GM23248 (cell line): ENCODE data around the gene ARHGEF4. TPM values are rescaled to one million over a fixed set of nuclear protein-coding genes. Genes with fewer than 3 reads are reported as not detected.
"Not testable (repeated sequence)": the region's sequence is repeated elsewhere in the genome, so short reads cannot be mapped to it uniquely, and the experiment has no call there.

ENCODE experiments used
- DNase-seq: peaks from one replicate; pipeline ENCODE4 v3.0.0-alpha.2; 2015
- H2AFZ ChIP-seq: fragments of 200-600 bp; sonication (generic); 2 replicates; pipeline ENCODE4 v1.6.1; 2016; ENCODE audit warnings: antibody characterized with exemption
- H3F3A ChIP-seq: fragments of 200-600 bp; sonication (generic); 2 replicates; pipeline ENCODE4 v1.6.1; 2016; ENCODE audit warnings: mild to moderate bottlenecking, antibody characterized with exemption, mixed run types; ENCODE audit not compliant: insufficient read depth
- H3K27ac ChIP-seq: fragments of 200-600 bp; sonication (generic); 2 replicates; pipeline ENCODE4 v1.5.1; 2016; ENCODE audit warnings: mild to moderate bottlenecking
- H3K27me3 ChIP-seq: fragments of 200-600 bp; sonication (generic); replicated peaks from 2 replicates; pipeline ENCODE4 v1.6.1; 2016; ENCODE audit warnings: mild to moderate bottlenecking; ENCODE audit not compliant: insufficient read depth
- H3K36me3 ChIP-seq: fragments of 200-600 bp; sonication (generic); 2 replicates; pipeline ENCODE4 v1.6.1; 2016; ENCODE audit warnings: low read depth, mild to moderate bottlenecking
- H3K4me1 ChIP-seq: fragments of 200-600 bp; sonication (generic); 2 replicates; pipeline ENCODE4 v1.6.1; 2016; ENCODE audit warnings: mild to moderate bottlenecking; ENCODE audit not compliant: insufficient read depth
- H3K4me2 ChIP-seq: fragments of 200-600 bp; sonication (generic); one replicate; pipeline ENCODE4 v1.6.1; 2016; ENCODE audit warnings: mild to moderate bottlenecking; ENCODE audit not compliant: unreplicated experiment
- H3K4me3 ChIP-seq: fragments of 200-600 bp; sonication (generic); 2 replicates; pipeline ENCODE4 v1.5.1; 2016; ENCODE audit warnings: mild to moderate bottlenecking
- H3K79me2 ChIP-seq: fragments of 200-600 bp; sonication (generic); 2 replicates; pipeline ENCODE4 v1.6.1; 2016; ENCODE audit warnings: mild to moderate bottlenecking; ENCODE audit not compliant: insufficient read depth
- H3K9ac ChIP-seq: fragments of 200-600 bp; sonication (generic); 2 replicates; pipeline ENCODE4 v1.6.1; 2016; ENCODE audit warnings: mild to moderate bottlenecking
- H3K9me2 ChIP-seq: fragments of 200-600 bp; sonication (generic); 2 replicates; pipeline ENCODE4 v1.6.1; 2016; ENCODE audit warnings: mixed run types, mild to moderate bottlenecking, moderate library complexity; ENCODE audit not compliant: insufficient read depth
- H3K9me3 ChIP-seq: fragments of 200-600 bp; sonication (generic); one replicate; pipeline ENCODE4 v1.6.1; 2017; ENCODE audit warnings: low read depth
- H4K20me1 ChIP-seq: fragments of 200-600 bp; sonication (generic); 2 replicates; pipeline ENCODE4 v1.6.0; 2016; ENCODE audit not compliant: insufficient read depth
- EZH2 ChIP-seq: fragments of 200-600 bp; sonication (generic); IDR thresholded peaks from 2 replicates; pipeline ENCODE4 v1.6.1; 2018; ENCODE audit warnings: antibody characterized with exemption, mild to moderate bottlenecking; ENCODE audit not compliant: insufficient read depth, poor library complexity, severe bottlenecking
- EZH2phosphoT487 ChIP-seq: fragments of 200-600 bp; sonication (generic); IDR thresholded peaks from 2 replicates; pipeline ENCODE4 v1.6.1; 2018; ENCODE audit warnings: antibody characterized with exemption, moderate library complexity, mild to moderate bottlenecking, low read depth; ENCODE audit not compliant: insufficient read depth
- WGBS, 2 experiments: methylation state at CpG; one replicate each; pipeline ENCODE4 v1.1.6; 2015 to 2017; ENCODE audit warnings: low lambda C conversion rate in 2 of 2, low coverage in 1 of 2; ENCODE audit errors: missing lambda C conversion rate in 2 of 2; 5-methylcytosine and 5-hydroxymethylcytosine counted together
- in situ Hi-C: fragments of 300-500 bp; cut with MboI; formaldehyde crosslinking; loops from 2 replicates; pipeline ENCODE4 v1.15.0; 2020
- polyA plus RNA-seq: library from polyadenylated mRNA; unstranded; fragments of >200 nt; fragmentation: Nextera tagmentation; extraction: Ambion mirVana; gene quantifications from 2 replicates; pipeline ENCODE4 v1.2.1, GENCODE V29; 2016
- total RNA-seq: library from RNA; depleted of rRNA; stranded (reverse); fragments of >200 nt; shearing (Covaris generic); gene quantifications from 2 replicates; pipeline ENCODE4 v1.2.3, GENCODE V29; 2014

Gene ARHGEF4
- total and polyA plus RNA-seq, 2 experiments from 2014 or later = 7.4 to 26.0 TPM

DNA sequence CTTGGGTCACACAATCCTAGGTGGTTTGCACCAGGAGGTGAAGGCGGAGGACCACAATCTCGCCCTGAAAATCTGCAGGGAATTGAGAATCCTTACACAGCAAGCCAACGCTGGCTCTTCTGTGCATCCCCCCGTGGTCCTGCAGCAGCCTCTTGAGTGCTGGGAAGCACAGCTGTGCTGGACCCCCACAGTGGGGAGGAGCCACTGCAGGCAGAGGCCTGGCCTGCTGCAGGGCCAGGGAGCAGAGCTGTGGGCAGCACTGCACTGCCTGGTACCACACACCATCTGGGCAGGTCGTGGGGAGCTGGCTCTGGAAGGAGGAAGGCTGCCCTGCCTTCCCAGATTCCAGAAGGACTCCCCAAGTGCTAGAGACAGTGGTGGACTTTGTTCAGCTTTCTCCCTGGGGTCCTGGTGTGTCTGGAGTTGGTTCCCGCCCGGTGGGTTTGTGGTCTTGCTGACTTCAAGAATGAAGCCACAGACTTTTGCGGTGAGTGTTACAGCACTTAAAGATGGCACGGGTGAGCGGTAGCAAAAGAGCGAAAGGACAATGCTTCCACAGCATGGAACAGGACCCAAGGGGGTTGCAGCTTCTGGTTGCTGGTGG lies 150.3 kb downstream of the ARHGEF4 start:
- TF ChIP-seq EZH2phosphoT487 (no peak), EZH2 (no peak)
- no peaks in the 10 kb centered on the region for H4K20me1 ChIP-seq
- H3K9me3 ChIP-seq = no peaks in the 10 kb centered on the region
- H3K27ac ChIP-seq = no peak overlapping the region
- DNase-seq = no peak
- WGBS, 2 experiments = 51 to 63% methylated on average over 11 of the region's 11 CpGs
- no peaks in the 10 kb centered on the region for H3K79me2 ChIP-seq
- H2AFZ ChIP-seq = no peak overlapping the region
- H3K27me3 ChIP-seq = 0 out of 2 replicates have a peak, but pooled peaks cover 11% of the 10 kb centered on the region
- H3K4me2 ChIP-seq = no peak overlapping the region
- H3K4me1 ChIP-seq = no peaks in the 10 kb centered on the region
- H3K9me2 ChIP-seq = no peaks in the 10 kb centered on the region
- no peak overlapping the region for H3K4me3 ChIP-seq
- no peak overlapping the region for H3K9ac ChIP-seq
- no peaks in the 10 kb centered on the region for H3F3A ChIP-seq
- in situ Hi-C loops = no loop called here
- H3K36me3 ChIP-seq = no peaks in the 10 kb centered on the region

- Histone ChIP-seq H3K36me3 (no peaks in the 10 kb centered on the region), H3K79me2 (no peaks in the 10 kb centered on the region)
Measured at GRCh38 chr2:130987519-130988425, 151.1 kb downstream of the ARHGEF4 start.

GRCh38 chr2:130991446-130991845 lies 154.7 kb downstream of the ARHGEF4 start:
- H3K4me2 ChIP-seq, H3K27ac ChIP-seq, H3K9me3 ChIP-seq, H3K4me1 ChIP-seq, in situ Hi-C loops, H2AFZ ChIP-seq, H3K9ac ChIP-seq, H4K20me1 ChIP-seq, H3K79me2 ChIP-seq, H3F3A ChIP-seq, H3K4me3 ChIP-seq, DNase-seq, H3K36me3 ChIP-seq, H3K9me2 ChIP-seq: not testable (repeated sequence)
- peaks cover 26% of the 10 kb centered on the region for H3K27me3 ChIP-seq
- WGBS, 2 experiments = 73 to 87% methylated on average over 14 to 19 of the region's 32 CpGs

More at GRCh38 chr2:130987519-130988425, 151.1 kb downstream of the ARHGEF4 start:
- no peak for DNase-seq
- whole genome bisulfite sequencing, 2 experiments = 37 to 39% methylated on average over 15 of the region's 15 CpGs
- no peak overlapping the region for H3K27ac ChIP-seq
- no peak overlapping the region for H2AFZ ChIP-seq
- H3K4me1 ChIP-seq = no peaks in the 10 kb centered on the region
- H3K9me2 ChIP-seq = no peaks in the 10 kb centered on the region
- no peaks in the 10 kb centered on the region for H3K9me3 ChIP-seq
- no peak overlapping the region for H3K9ac ChIP-seq
- H3K4me3 ChIP-seq = no peak overlapping the region
- no peak overlapping the region for H3K4me2 ChIP-seq
- H3K27me3 ChIP-seq = 0 out of 2 replicates have a peak, but pooled peaks cover 11% of the 10 kb centered on the region
- H4K20me1 ChIP-seq = no peaks in the 10 kb centered on the region
- no peak for TF ChIP-seq EZH2phosphoT487
- no peak for TF ChIP-seq EZH2
- H3F3A ChIP-seq = no peaks in the 10 kb centered on the region
- in situ Hi-C loops = no loop called here

DNA sequence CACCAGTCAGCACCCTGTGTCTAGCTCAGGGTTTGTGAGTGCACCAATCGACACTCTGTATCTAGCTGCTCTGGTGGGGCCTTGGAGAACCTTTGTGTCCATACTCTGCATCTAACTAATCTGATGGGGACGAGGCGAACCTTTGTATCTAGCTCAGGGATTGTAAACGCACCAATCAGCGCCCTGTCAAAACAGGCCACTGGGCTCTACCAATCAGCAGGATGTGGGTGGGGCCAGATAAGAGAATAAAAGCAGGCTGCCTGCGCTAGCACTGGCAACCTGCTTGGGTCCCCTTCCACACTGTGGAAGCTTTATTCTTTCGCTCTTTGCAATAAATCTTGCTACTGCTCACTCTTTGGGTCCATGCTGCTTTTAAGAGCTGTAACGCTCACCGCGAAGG lies 155.3 kb downstream of the ARHGEF4 start:
- 75 to 78% methylated on average over 10 of the region's 10 CpGs for WGBS, 2 experiments
- in situ Hi-C loops = not testable (repeated sequence)

More for the DNA sequence above, 155.3 kb downstream of the ARHGEF4 start:
- H3K27me3 ChIP-seq = peaks cover 31% of the 10 kb centered on the region
- not testable (repeated sequence) for H2AFZ ChIP-seq, H3K4me2 ChIP-seq, H3K4me3 ChIP-seq, DNase-seq, H3K27ac ChIP-seq, H3K36me3 ChIP-seq, H3K79me2 ChIP-seq, H3K9me2 ChIP-seq, H3F3A ChIP-seq, H3K9me3 ChIP-seq, H4K20me1 ChIP-seq, H3K4me1 ChIP-seq, H3K9ac ChIP-seq
